Activated CD4-positive, CD25-positive, alpha-beta regulatory T cell treated with anti-CD3 and anti-CD28 coated beads, Interleukin-2, amount 50 U/mL, for 24 hours (primary cell): ENCODE results near the gene SLC7A6OS.
"Not testable (repeated sequence)": the region's sequence is repeated elsewhere in the genome, so short reads cannot be mapped to it uniquely, and the experiment has no call there.

Source experiments
- ATAC-seq, 2 donors: fragments of 150-1000 bp; cut with Tn5 transposase; one replicate each; pipeline ENCODE4 v1.10.0; 2021; ENCODE audit warnings: mild to moderate bottlenecking in 1 of 2, moderate library complexity in 1 of 2

The SLC7A6OS gene

GRCh38 chr16:68297908-68298307, 12.8 kb downstream of the SLC7A6OS start:
- ATAC-seq, result no peak

GRCh38 chr16:68296693-68297092, 14.1 kb downstream of the SLC7A6OS start:
- no peak for ATAC-seq

GRCh38 chr16:68296291-68296690, 14.5 kb downstream of the SLC7A6OS start:
- no peak for ATAC-seq

- no peak for ATAC-seq
These were observed 18.3 kb downstream of the SLC7A6OS start for GRCh38 chr16:68292425-68292824.

GRCh38 chr16:68291227-68291626, 19.5 kb downstream of the SLC7A6OS start:
- no peak for ATAC-seq

GRCh38 chr16:68290450-68290849, 20.3 kb downstream of the SLC7A6OS start:
- no peak for ATAC-seq

GRCh38 chr16:68289621-68290329, 21.0 kb downstream of the SLC7A6OS start:
- ATAC-seq, result peak; percentile 84 to 86

- ATAC-seq, result no peak
These were observed 21.5 kb downstream of the SLC7A6OS start for GRCh38 chr16:68289202-68289601.

GRCh38 chr16:68288796-68289195, 21.9 kb downstream of the SLC7A6OS start:
- not testable (repeated sequence) for ATAC-seq

GRCh38 chr16:68288252-68288650, 22.5 kb downstream of the SLC7A6OS start:
- ATAC-seq, result no peak

- peak in 1 of 2 donors; percentile 15 for ATAC-seq
These were observed 23.2 kb downstream of the SLC7A6OS start for GRCh38 chr16:68287276-68288251.

- ATAC-seq, result peak; percentile 8 to 31
These were observed 24.3 kb downstream of the SLC7A6OS start for GRCh38 chr16:68286153-68287074.

GRCh38 chr16:68285683-68286082, 25.1 kb downstream of the SLC7A6OS start:
- no peak for ATAC-seq

- ATAC-seq, result peak in 1 of 2 donors; percentile 9
These were observed 25.9 kb downstream of the SLC7A6OS start for GRCh38 chr16:68284847-68285246.

- ATAC-seq, result no peak
These were observed 26.7 kb downstream of the SLC7A6OS start for GRCh38 chr16:68283801-68284598.

- no peak for ATAC-seq
These were observed 27.4 kb downstream of the SLC7A6OS start for GRCh38 chr16:68283346-68283745.

GRCh38 chr16:68282064-68282452, 28.7 kb downstream of the SLC7A6OS start:
- no peak for ATAC-seq

GRCh38 chr16:68281368-68282063, 29.2 kb downstream of the SLC7A6OS start:
- no peak for ATAC-seq

GRCh38 chr16:68279726-68280558, 30.8 kb downstream of the SLC7A6OS start:
- ATAC-seq, result no peak

- ATAC-seq, result no peak
These were observed 34.5 kb downstream of the SLC7A6OS start for GRCh38 chr16:68276223-68276622.
